IMR-90 (cell line): ENCODE measurements around the gene SERF2. TPM values are rescaled to one million over a fixed set of nuclear protein-coding genes. Genes with fewer than 3 reads are reported as not detected.
"Not testable (repeated sequence)": the region's sequence is repeated elsewhere in the genome, so short reads cannot be mapped to it uniquely, and the experiment has no call there.

Source experiments
- ATAC-seq: fragments of 200-7000 bp; cut with Tn5 transposase; 2 replicates; pipeline ENCODE4 v1.9.1; 2020; ENCODE audit warnings: low read depth, mild to moderate bottlenecking, moderate library complexity
- BruUV-seq: library from RNA; stranded (reverse); fragments of 400-500 nt; replicated peaks from 2 replicates; lab custom pipeline; 2021; lab: Mats Ljungman, UMichigan
- CTCF ChIA-PET: fragments of 300-600 bp; formaldehyde crosslinking; extraction: SDS; loops from one replicate; lab custom pipeline; 2021; ENCODE audit warnings: antibody characterized with exemption; lab: Yijun Ruan, JAX
- POLR2A ChIA-PET: fragments of 300-600 bp; sonication (Branson Sonifier 250); formaldehyde crosslinking; loops from one replicate; lab custom pipeline; 2022; ENCODE audit warnings: antibody characterized with exemption; ENCODE audit not compliant: unreplicated experiment; lab: Charles Lee
- DNase-seq: peaks from one replicate; pipeline ENCODE4 v3.0.0; 2013
- H2AFZ ChIP-seq: replicated peaks from 2 replicates; pipeline ENCODE3; 2013; ENCODE audit warnings: low read length, mild to moderate bottlenecking; ENCODE audit not compliant: poor library complexity
- H2AK5ac ChIP-seq: 2 replicates; pipeline ENCODE4 v1.6.1; 2013; ENCODE audit warnings: low read depth, low read length, inconsistent platforms
- H2AK9ac ChIP-seq: replicated peaks from 2 replicates; pipeline ENCODE3; 2013; ENCODE audit warnings: mild to moderate bottlenecking, low read depth, low read length, moderate library complexity; ENCODE audit not compliant: poor library complexity
- H2BK120ac ChIP-seq: 2 replicates; pipeline ENCODE4 v1.6.1; 2013; ENCODE audit warnings: low read depth, low read length, inconsistent platforms
- H2BK15ac ChIP-seq: 3 replicates; pipeline ENCODE4 v1.6.1; 2013; ENCODE audit warnings: low read depth, low read length, inconsistent platforms
- H2BK20ac ChIP-seq: 2 replicates; pipeline ENCODE4 v1.6.1; 2013; ENCODE audit warnings: low read depth, mild to moderate bottlenecking, inconsistent platforms, low read length, moderate library complexity
- H2BK5ac ChIP-seq: 2 replicates; pipeline ENCODE4 v1.6.1; 2013; ENCODE audit warnings: mild to moderate bottlenecking, low read depth, low read length, inconsistent platforms; ENCODE audit not compliant: poor library complexity, severe bottlenecking
- H3K14ac ChIP-seq: replicated peaks from 2 replicates; pipeline ENCODE4 v1.6.1; 2013; ENCODE audit warnings: low read depth, low read length, inconsistent platforms
- H3K18ac ChIP-seq: 2 replicates; pipeline ENCODE4 v1.6.1; 2013; ENCODE audit warnings: low read depth, low read length, control low read depth
- H3K23ac ChIP-seq: 2 replicates; pipeline ENCODE4 v1.6.1; 2013; ENCODE audit warnings: low read depth, low read length, inconsistent platforms
- H3K27ac ChIP-seq: 2 replicates; pipeline ENCODE4 v1.5.1; 2013; ENCODE audit warnings: mild to moderate bottlenecking, control low read depth, low read length; ENCODE audit not compliant: insufficient read depth
- H3K27me3 ChIP-seq: 2 replicates; pipeline ENCODE4 v1.6.1; 2013; ENCODE audit warnings: low read length; ENCODE audit not compliant: control insufficient read depth, insufficient read depth
- H3K36me3 ChIP-seq: 2 replicates; pipeline ENCODE4 v1.6.1; 2013; ENCODE audit warnings: low read length, mixed read lengths; ENCODE audit not compliant: control insufficient read depth, insufficient read depth
- H3K4ac ChIP-seq: 2 replicates; pipeline ENCODE4 v1.6.1; 2013; ENCODE audit warnings: low read depth, low read length, inconsistent platforms
- H3K4me1 ChIP-seq: 2 replicates; pipeline ENCODE4 v1.6.1; 2013; ENCODE audit warnings: low read length, mixed read lengths; ENCODE audit not compliant: control insufficient read depth, insufficient read depth
- H3K4me2 ChIP-seq: 2 replicates; pipeline ENCODE4 v1.6.1; 2013; ENCODE audit warnings: low read depth, mild to moderate bottlenecking, control low read depth, low read length, moderate library complexity
- H3K4me3 ChIP-seq: 2 replicates; pipeline ENCODE4 v1.5.1; 2013; ENCODE audit warnings: low read depth, mild to moderate bottlenecking, control low read depth, low read length, moderate library complexity; ENCODE audit not compliant: insufficient read depth
- H3K56ac ChIP-seq: 2 replicates; pipeline ENCODE4 v1.6.1; 2013; ENCODE audit warnings: low read length, inconsistent platforms; ENCODE audit not compliant: insufficient read depth; ENCODE audit errors: extremely low read depth
- H3K79me1 ChIP-seq, 2 experiments: 2 replicates each; pipeline ENCODE4 v1.6.1; 2013; ENCODE audit warnings: low read length in 2 of 2, inconsistent platforms in 1 of 2, low read depth in 1 of 2
- H3K9ac ChIP-seq: 2 replicates; pipeline ENCODE4 v1.6.1; 2013; ENCODE audit warnings: low read depth, low read length, control low read depth
- H3K9me1 ChIP-seq: 2 replicates; pipeline ENCODE4 v1.6.1; 2013; ENCODE audit warnings: low read length, inconsistent platforms; ENCODE audit not compliant: insufficient read depth
- H3K9me3 ChIP-seq: 2 replicates; pipeline ENCODE4 v1.6.1; 2013; ENCODE audit warnings: low read length; ENCODE audit not compliant: control insufficient read depth, insufficient read depth
- H4K20me1 ChIP-seq: 2 replicates; pipeline ENCODE4 v1.6.1; 2013; ENCODE audit warnings: low read length, inconsistent platforms; ENCODE audit not compliant: insufficient read depth
- H4K5ac ChIP-seq: 2 replicates; pipeline ENCODE4 v1.6.1; 2013; ENCODE audit warnings: mild to moderate bottlenecking, low read depth, low read length, control low read depth
- H4K8ac ChIP-seq, 2 experiments: 2 replicates each; pipeline ENCODE4 v1.6.1; 2013; ENCODE audit warnings: low read depth in 2 of 2, low read length in 2 of 2, control low read depth in 1 of 2, inconsistent platforms in 1 of 2
- H4K91ac ChIP-seq: 2 replicates; pipeline ENCODE4 v1.6.1; 2013; ENCODE audit warnings: low read depth, low read length, inconsistent platforms; ENCODE audit not compliant: insufficient read depth
- FOS ChIP-seq: fragments of 150-350 bp; IDR thresholded peaks from 2 replicates; pipeline ENCODE4 v1.6.1; 2016; ENCODE audit warnings: low read depth, low read length
- MAZ ChIP-seq: IDR thresholded peaks from 2 replicates; pipeline ENCODE4 v1.6.1; 2012; ENCODE audit warnings: low read depth, mild to moderate bottlenecking, low read length, improper control_type of control experiment, moderate library complexity, borderline replicate concordance
- MXI1 ChIP-seq: IDR thresholded peaks from 2 replicates; pipeline ENCODE4 v1.6.1; 2012; ENCODE audit warnings: low read depth, mild to moderate bottlenecking, low read length, moderate library complexity, borderline replicate concordance
- POLR2A ChIP-seq: IDR thresholded peaks from 2 replicates; pipeline ENCODE4 v1.6.1; 2012; ENCODE audit warnings: mild to moderate bottlenecking, low read depth, low read length
- RAD21 ChIP-seq: IDR thresholded peaks from 2 replicates; pipeline ENCODE4 v1.6.1; 2012; ENCODE audit warnings: low read length, improper control_type of control experiment
- WGBS, 2 experiments: methylation state at CpG; one replicate each; pipeline versions ENCODE4 v1.1.5 to v1.1.7; 2013; ENCODE audit warnings: missing lambda C conversion rate in 2 of 2; ENCODE audit not compliant: insufficient read length in 1 of 2; ENCODE audit errors: extremely low coverage in 2 of 2; 5-methylcytosine and 5-hydroxymethylcytosine counted together
- dilution Hi-C: fragments of 300-500 bp; cut with HindIII; formaldehyde crosslinking; loops from one replicate; pipeline ENCODE4 v1.14.3; 2018; ENCODE audit warnings: low sequenced_read_pairs; ENCODE audit not compliant: unreplicated experiment
- in situ Hi-C: fragments of 300-500 bp; cut with MboI; formaldehyde crosslinking; loops from 3 replicates; pipeline ENCODE4 v1.14.3; 2019; ENCODE audit warnings: low sequenced_read_pairs, inconsistent platforms, mixed read lengths
- intact Hi-C: fragments of 100-400 bp; cut with micrococcal nuclease; formaldehyde crosslinking; loops from 2 replicates; pipeline ENCODE4 v1.10.0; 2022
- polyA plus RNA-seq, 3 experiments: library from polyadenylated mRNA; depleted of rRNA; stranded (reverse); fragments of >200 nt; gene quantifications; 2 replicates each; pipeline ENCODE4 v1.2.3, GENCODE V29; 2012; ENCODE audit warnings: low replicate concordance in 1 of 3
- total RNA-seq: library from RNA; depleted of rRNA; stranded (reverse); fragments of >200 nt; gene quantifications from 2 replicates; pipeline ENCODE4 v1.2.3, GENCODE V29; 2012

Gene SERF2
- total and polyA plus RNA-seq, 2 of the 4 experiments (the other 2 are of a cell fraction) = 526 to 2,187 TPM

- Histone ChIP-seq H2BK120ac (peak within 1 kb of the TSS; percentile 32), H3K4me3 (peak within 1 kb of the TSS; percentile 96), H3K4me2 (peak within 1 kb of the TSS; percentile 97), H3K18ac (peak within 1 kb of the TSS; percentile 21; the same call in 1 of the 2 replicates), H4K91ac (peak within 1 kb of the TSS; percentile 56), H4K20me1 (peaks cover 44% of the 10 kb centered on the region), H2BK5ac (peak within 1 kb of the TSS; percentile 97), H3K9ac (peak within 1 kb of the TSS; percentile 96), H3K79me1 (peaks cover 0 to 28% of the 10 kb centered on the region in 2 experiments; a peak in 2 of 4 replicates), H4K5ac (peak within 1 kb of the TSS; percentile 87), H3K23ac (peak within 1 kb of the TSS; percentile 91), H3K14ac (peak within 1 kb of the TSS; percentile 93), H3K4ac (peak within 1 kb of the TSS; percentile 91), H3K27ac (peak within 1 kb of the TSS; percentile 98), H2AK5ac (peak within 1 kb of the TSS; percentile 67), H2AFZ (peak within 1 kb of the TSS; percentile 90), H2AK9ac (peak within 1 kb of the TSS; percentile 95), H4K8ac (peak within 1 kb of the TSS; percentile 72 to 90; a peak in 3 of 4 replicates), H3K56ac (peak within 1 kb of the TSS; percentile 72)
- POLR2A ChIA-PET = interaction anchor here (1.0 kb wide), 1 partner anchor 48 kb away, joined by 3 read pairs; no protein-coding TSS in a partner anchor
- H3K4me1 ChIP-seq, H2BK20ac ChIP-seq, intact Hi-C loops, H3K9me1 ChIP-seq, H3K27me3 ChIP-seq, BruUV-seq, H3K9me3 ChIP-seq, dilution Hi-C loops, H3K36me3 ChIP-seq, H2BK15ac ChIP-seq, in situ Hi-C loops: not testable (repeated sequence)
- peak; percentile 87 for DNase-seq
- CTCF ChIA-PET = interaction anchor here (1.4 kb wide), 1 partner anchor 13 kb away, joined by 5 read pairs; no protein-coding TSS in a partner anchor
- TF ChIP-seq MXI1 (peak; percentile 40; the same call in 1 of the 2 replicates), MAZ (peak; percentile 85; the same call in 1 of the 2 replicates), POLR2A (peak; percentile 92), RAD21 (0 out of 2 replicates have a peak, but pooled peaks have one; percentile 3), FOS (0 out of 2 replicates have a peak, but pooled peaks have one; percentile 15)
- WGBS, 2 experiments = 0% methylated on average over 52 of the region's 84 CpGs; no CpG with 5 or more reads in 1 of the 2 experiments
- ATAC-seq = peak; percentile 98
Observed at GRCh38 chr15:43746245-43746902, 45.7 kb upstream of the SERF2 start, which contains the start of gene PDIA3. TSS of gene PDIA3 (plus strand) at chr15:43746438. CDS start at chr15:43746540, 102 bp downstream.

- BruUV-seq, H3K9me1 ChIP-seq, CTCF ChIA-PET, H2BK15ac ChIP-seq, H2BK120ac ChIP-seq, dilution Hi-C loops, H2AK9ac ChIP-seq, H3K9me3 ChIP-seq, H3K36me3 ChIP-seq, H3K4me1 ChIP-seq, H2BK20ac ChIP-seq, H3K27me3 ChIP-seq, intact Hi-C loops, in situ Hi-C loops, H4K91ac ChIP-seq, ATAC-seq: not testable (repeated sequence)
- peak overlapping the region; percentile 98 for H3K27ac ChIP-seq
- peak overlapping the region; percentile 96 for H3K4me3 ChIP-seq
- POLR2A ChIA-PET = interaction anchor here (1.0 kb wide), 1 partner anchor 48 kb away, joined by 3 read pairs; no protein-coding TSS in a partner anchor
- H2AK5ac ChIP-seq = peak overlapping the region; percentile 67
- no CpG with 5 or more reads among the region's 12 CpGs for WGBS, 2 experiments
- peak overlapping the region; percentile 97 for H2BK5ac ChIP-seq
- H4K20me1 ChIP-seq = peaks cover 49% of the 10 kb centered on the region
- H3K4ac ChIP-seq = peak overlapping the region; percentile 91
- peak overlapping the region; percentile 96 for H3K9ac ChIP-seq
- peak overlapping the region; percentile 10; the same call in 1 of the 2 replicates for H3K18ac ChIP-seq
- peak overlapping the region; percentile 5; the same call in 1 of the 2 replicates for H4K5ac ChIP-seq
- peak; percentile 58 for DNase-seq
- peak overlapping the region; percentile 72 for H3K56ac ChIP-seq
- H3K23ac ChIP-seq = peak overlapping the region; percentile 91
- H3K79me1 ChIP-seq = peaks cover 0 to 32% of the 10 kb centered on the region in 2 experiments; a peak in 2 of 4 replicates
- peak overlapping the region; percentile 65 to 72; a peak in 2 of 4 replicates for H4K8ac ChIP-seq
- peak overlapping the region; percentile 86 for H2AFZ ChIP-seq
- H3K4me2 ChIP-seq = peak overlapping the region; percentile 97
- peak overlapping the region; percentile 93 for H3K14ac ChIP-seq
Observed at GRCh38 chr15:43746903-43747309, 45.2 kb upstream of the SERF2 start.
